Heart left ventricle (tissue), 16 donors: ENCODE data around the gene MUC3A. TPM values are rescaled to one million over a fixed set of nuclear protein-coding genes. Genes with fewer than 3 reads are reported as not detected.
"Not testable (repeated sequence)": the region's sequence is repeated elsewhere in the genome, so short reads cannot be mapped to it uniquely, and the experiment has no call there.

ENCODE experiments used
- ATAC-seq, 4 donors: fragments of 200-7000 bp; cut with Tn5 transposase; one replicate each; pipeline ENCODE4 v1.9.1; 2020 to 2022; ENCODE audit warnings: moderate library complexity in 4 of 4, mild to moderate bottlenecking in 3 of 4, moderate number of reproducible peaks in 1 of 4
- DNase-seq, 5 donors: peaks; one replicate each; pipeline ENCODE4 v3.0.0-alpha.2; 2020
- H3K27ac ChIP-seq, 12 donors: fragments of 200-600 bp; sonication (generic) in 4 of 12; one replicate each; pipeline versions ENCODE4 v1.5.0 to v1.8.0; 2016 to 2022; ENCODE audit warnings: mild to moderate bottlenecking in 2 of 12
- H3K27me3 ChIP-seq, 9 donors: fragments of 200-600 bp; sonication (generic) in 2 of 9; one replicate each; pipeline versions ENCODE4 v1.5.1 to v1.8.0; 2016 to 2022; ENCODE audit warnings: mild to moderate bottlenecking in 3 of 9
- H3K36me3 ChIP-seq, 9 donors: fragments of 200-600 bp; sonication (generic) in 2 of 9; one replicate each; pipeline versions ENCODE4 v1.5.0 to v1.8.0; 2018 to 2022; ENCODE audit warnings: mild to moderate bottlenecking in 2 of 9
- H3K4me1 ChIP-seq, 12 donors: fragments of 200-600 bp; sonication (generic) in 4 of 12; one replicate each; pipeline versions ENCODE4 v1.5.0 to v1.8.0; 2016 to 2022; ENCODE audit warnings: mild to moderate bottlenecking in 3 of 12
- H3K4me3 ChIP-seq, 12 donors: fragments of 200-600 bp; sonication (generic) in 4 of 12; one replicate each; pipeline versions ENCODE4 v1.5.0 to v1.8.0; 2017 to 2022; ENCODE audit warnings: mild to moderate bottlenecking in 9 of 12, moderate library complexity in 4 of 12
- H3K9me3 ChIP-seq, 12 donors: fragments of 200-600 bp; sonication (generic) in 4 of 12; one replicate each; pipeline versions ENCODE4 v1.5.0 to v1.8.0; 2016 to 2022; ENCODE audit warnings: mild to moderate bottlenecking in 1 of 12
- POLR2A ChIP-seq, 2 donors: fragments of 450-650 bp; IDR thresholded peaks; one replicate each; pipeline ENCODE4 v1.6.1; 2017; ENCODE audit warnings: antibody characterized with exemption in 2 of 2, mild to moderate bottlenecking in 2 of 2, moderate library complexity in 2 of 2
- WGBS, 4 donors: extraction: QIAGEN DNeasy Blood & Tissue Kit in 2 of 4; methylation state at CpG; one replicate each; pipeline versions ENCODE4 v1.1.5 to v1.1.7; 2013 to 2018; 5-methylcytosine and 5-hydroxymethylcytosine counted together
- intact Hi-C, 10 donors: fragments of 100-400 bp; cut with DNase I; formaldehyde crosslinking; loops; one replicate each; pipeline versions ENCODE4 v1.11.1 to v1.14.2; 2022
- polyA plus RNA-seq, 2 donors: library from polyadenylated mRNA; stranded (reverse); fragments of 200-250 nt; gene quantifications; one replicate each; pipeline ENCODE4 v1.2.3, GENCODE V29; 2013
- total RNA-seq, 9 donors: library from RNA; depleted of rRNA in 2 of 9; stranded (reverse); fragments of >200 nt in 2 of 9; fragmentation: NEBNext Ultra II Directional in 3 of 9; extraction: Animal tissue kit (Norgen Biotek cat#: 25700) in 3 of 9; gene quantifications; one replicate each; pipeline versions ENCODE4 v1.1.0 to v1.2.4, GENCODE V29; 2016 to 2023
- TF ChIP-seq, protein P1 (sequence below), 12 donors: fragments of 200-600 bp; sonication (generic) in 4 of 12; IDR thresholded peaks; one replicate each; pipeline versions ENCODE4 v1.5.0 to v1.8.0; 2018 to 2022; ENCODE audit warnings: antibody characterized with exemption in 12 of 12, mild to moderate bottlenecking in 5 of 12
- donor health status: ischemic (EF 13 %, LVEDD 7.1; RV severe dilation, severe dysfunction).
- donor health status: healthy with polysubstance abuse.
- donor health status: DM: no; HTN: yes; CAD: no.
- donor health status: DM: no; HTN: no; CAD: no.
- donor health status: ischemic (EF 25% LVEDD 6.9; RV normal size, moderate dysfunction).
- donor health status: ischemic (EF 25% LVEDD 5.7; RV mildly dilated, moderate dysfunction).
- donor health status: healthy.
- donor health status: DM: yes; HTN: yes; CAD: no.
- donor health status: ischemic (EF 35%, LVEDD 5.7; RV mildly dilated, moderate dysfunction).
- donor health status: nonischemic (EF 11% LVEDD 7.7; RV severe dilation, severe dysfunction).
- donor health status: DM: yes; HTN: yes; CAD: no.
- donor health status: PGD.
- donor health status: ischemic (EF 29% LVEDD 5.4; RV normal size, mild dysfunction).
- donor health status: nonischemic (EF 23%, LVEDD 6.1; RV moderate dilation, normal function).

The MUC3A gene
- total and polyA plus RNA-seq, 11 donors = 0.16 to 1.8 (median 0.45) TPM

DNA sequence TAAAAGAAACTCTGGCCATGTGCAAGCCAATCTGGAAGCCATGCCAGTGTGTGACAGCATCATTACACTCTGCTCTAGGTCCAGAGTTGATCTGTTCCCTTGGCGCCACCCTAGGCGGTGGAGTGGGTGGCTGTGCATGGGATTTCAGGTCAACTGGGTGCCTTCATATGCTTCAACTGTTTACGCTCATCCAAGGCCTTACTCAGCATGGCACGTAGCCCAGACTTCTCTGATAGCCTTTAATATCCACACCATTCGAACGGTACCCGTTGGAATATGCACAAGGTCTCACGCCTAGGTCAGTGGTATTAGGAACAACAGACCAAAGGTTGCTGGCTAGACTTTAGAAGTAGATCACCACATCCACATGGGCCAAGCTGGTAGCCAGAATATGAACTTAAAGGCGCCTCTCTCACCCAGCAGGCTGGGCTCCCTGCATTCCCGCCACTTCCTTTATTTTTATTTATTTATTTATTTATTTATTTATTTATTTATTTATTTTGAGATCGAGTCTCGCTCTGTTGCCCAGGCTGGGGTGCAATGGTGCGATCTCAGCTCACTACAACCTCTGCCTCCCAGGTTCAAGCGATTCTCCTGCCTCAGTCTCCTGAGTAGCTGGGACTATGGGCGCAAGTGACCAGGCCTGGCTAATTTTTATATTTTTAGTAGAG is 35.0 kb upstream of the MUC3A start:
- peak in 3 of 4 donors; percentile 36 to 48 (median 46) for ATAC-seq
- WGBS, 4 donors = 76 to 89% (median 87%) methylated on average over 15 of the region's 15 CpGs
- peak in 1 of 5 donors; percentile 28 for DNase-seq
- Histone ChIP-seq H3K4me3 (no peak overlapping the region), H3K27me3 (peaks cover 0 to 12% (median 0%) of the 10 kb centered on the region in 9 donors), H3K4me1 (peaks cover 0 to 10% (median 0%) of the 10 kb centered on the region in 12 donors), H3K36me3 (no peaks in the 10 kb centered on the region), H3K9me3 (no peaks in the 10 kb centered on the region), H3K27ac (no peak overlapping the region)
- TF ChIP-seq, protein P1, sequence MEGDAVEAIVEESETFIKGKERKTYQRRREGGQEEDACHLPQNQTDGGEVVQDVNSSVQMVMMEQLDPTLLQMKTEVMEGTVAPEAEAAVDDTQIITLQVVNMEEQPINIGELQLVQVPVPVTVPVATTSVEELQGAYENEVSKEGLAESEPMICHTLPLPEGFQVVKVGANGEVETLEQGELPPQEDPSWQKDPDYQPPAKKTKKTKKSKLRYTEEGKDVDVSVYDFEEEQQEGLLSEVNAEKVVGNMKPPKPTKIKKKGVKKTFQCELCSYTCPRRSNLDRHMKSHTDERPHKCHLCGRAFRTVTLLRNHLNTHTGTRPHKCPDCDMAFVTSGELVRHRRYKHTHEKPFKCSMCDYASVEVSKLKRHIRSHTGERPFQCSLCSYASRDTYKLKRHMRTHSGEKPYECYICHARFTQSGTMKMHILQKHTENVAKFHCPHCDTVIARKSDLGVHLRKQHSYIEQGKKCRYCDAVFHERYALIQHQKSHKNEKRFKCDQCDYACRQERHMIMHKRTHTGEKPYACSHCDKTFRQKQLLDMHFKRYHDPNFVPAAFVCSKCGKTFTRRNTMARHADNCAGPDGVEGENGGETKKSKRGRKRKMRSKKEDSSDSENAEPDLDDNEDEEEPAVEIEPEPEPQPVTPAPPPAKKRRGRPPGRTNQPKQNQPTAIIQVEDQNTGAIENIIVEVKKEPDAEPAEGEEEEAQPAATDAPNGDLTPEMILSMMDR (IDR thresholded peaks at IDR 0.05) = no peak
- no peak for TF ChIP-seq POLR2A (IDR thresholded peaks at IDR 0.05)
- intact Hi-C loops = no loop called here

- peaks cover 0 to 9% (median 0%) of the 10 kb centered on the region in 12 donors for H3K4me1 ChIP-seq
- no peak overlapping the region for H3K4me3 ChIP-seq
- DNase-seq (no peak), ATAC-seq (no peak)
- intact Hi-C loops = no loop called here
- WGBS, 4 donors = 79 to 88% (median 85%) methylated on average over 8 of the region's 8 CpGs
- no peak overlapping the region for H3K27ac ChIP-seq
- H3K9me3 ChIP-seq = no peaks in the 10 kb centered on the region
- H3K36me3 ChIP-seq = no peaks in the 10 kb centered on the region
- no peak for TF ChIP-seq POLR2A (IDR thresholded peaks at IDR 0.05)
- TF ChIP-seq, protein P1 (IDR thresholded peaks at IDR 0.05) = no peak
- peaks cover 0 to 12% (median 0%) of the 10 kb centered on the region in 9 donors for H3K27me3 ChIP-seq
Observed at GRCh38 chr7:100914879-100915447, 34.4 kb upstream of the MUC3A start.

GRCh38 chr7:100919335-100919734 is 30.0 kb upstream of the MUC3A start:
- H3K9me3 ChIP-seq, intact Hi-C loops, H3K4me1 ChIP-seq, DNase-seq, H3K27ac ChIP-seq, ATAC-seq, H3K4me3 ChIP-seq, H3K36me3 ChIP-seq: not testable (repeated sequence)
- H3K27me3 ChIP-seq = peaks cover 0 to 12% (median 0%) of the 10 kb centered on the region in 9 donors
- 81 to 86% (median 84%) methylated on average over 5 of the region's 5 CpGs for WGBS, 4 donors

- DNase-seq, H3K27ac ChIP-seq, intact Hi-C loops, H3K9me3 ChIP-seq, H3K36me3 ChIP-seq, H3K4me3 ChIP-seq, H3K4me1 ChIP-seq, ATAC-seq: not testable (repeated sequence)
- peaks cover 0 to 12% (median 0%) of the 10 kb centered on the region in 9 donors for H3K27me3 ChIP-seq
- WGBS, 4 donors = 75 to 77% (median 76%) methylated on average over 9 of the region's 9 CpGs
Observed at GRCh38 chr7:100919779-100920437, 29.4 kb upstream of the MUC3A start.

GRCh38 chr7:100921039-100921438 is 28.3 kb upstream of the MUC3A start:
- no peak for TF ChIP-seq POLR2A (IDR thresholded peaks at IDR 0.05)
- TF ChIP-seq, protein P1 (IDR thresholded peaks at IDR 0.05) = no peak
- intact Hi-C loops = no loop called here
- H3K9me3 ChIP-seq = no peaks in the 10 kb centered on the region
- DNase-seq (no peak), ATAC-seq (no peak)
- no peaks in the 10 kb centered on the region for H3K36me3 ChIP-seq
- peaks cover 0 to 3% (median 0%) of the 10 kb centered on the region in 12 donors for H3K4me1 ChIP-seq
- no peak overlapping the region for H3K4me3 ChIP-seq
- no peak overlapping the region for H3K27ac ChIP-seq
- H3K27me3 ChIP-seq = peaks cover 0 to 9% (median 0%) of the 10 kb centered on the region in 9 donors

GRCh38 chr7:100923616-100924015 is 25.7 kb upstream of the MUC3A start:
- H3K27ac ChIP-seq, intact Hi-C loops, H3K9me3 ChIP-seq, ATAC-seq, H3K4me3 ChIP-seq, H3K4me1 ChIP-seq, H3K36me3 ChIP-seq, DNase-seq, H3K27me3 ChIP-seq: not testable (repeated sequence)
- WGBS, 4 donors = 34 to 42% (median 37%) methylated on average over 4 of the region's 4 CpGs
